Body of pancreas (tissue), 4 donors: ENCODE measurements around the gene ZSCAN20.

Experiments used
- POLR2A ChIP-seq, 3 donors: fragments of 450-650 bp; IDR thresholded peaks; one replicate each; pipeline ENCODE4 v1.6.1; 2016; ENCODE audit warnings: antibody characterized with exemption in 3 of 3, mild to moderate bottlenecking in 2 of 3
- TF ChIP-seq, protein P1 (sequence below), 7 experiments: fragments of 450-650 bp in 4 of 7; fragments of 200-600 bp in 3 of 7; sonication (generic) in 3 of 7; IDR thresholded peaks; one replicate each; pipeline ENCODE4 v1.5.1; 2016 to 2019; ENCODE audit warnings: antibody characterized with exemption in 7 of 7

DNA sequence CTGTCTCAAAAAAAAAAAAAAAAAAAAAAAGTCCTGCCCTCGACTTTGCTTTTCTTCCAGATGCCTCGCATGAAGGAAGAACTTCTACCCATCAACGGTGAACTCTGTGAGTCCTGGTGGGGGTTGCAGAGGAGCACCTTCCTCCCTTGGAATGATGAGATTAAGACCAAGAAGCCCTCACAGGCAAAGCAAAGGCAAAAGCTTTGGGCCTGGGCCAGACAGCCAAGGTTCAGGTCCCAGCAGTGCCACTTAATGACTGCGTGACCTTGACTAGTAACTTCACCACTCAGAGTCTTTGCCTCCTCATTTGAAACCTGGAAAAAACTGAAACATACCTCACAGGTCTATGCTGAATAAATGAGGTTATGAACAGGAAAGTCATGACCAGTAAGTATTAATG lies 55.5 kb downstream of the ZSCAN20 start:
- TF ChIP-seq, protein P1, sequence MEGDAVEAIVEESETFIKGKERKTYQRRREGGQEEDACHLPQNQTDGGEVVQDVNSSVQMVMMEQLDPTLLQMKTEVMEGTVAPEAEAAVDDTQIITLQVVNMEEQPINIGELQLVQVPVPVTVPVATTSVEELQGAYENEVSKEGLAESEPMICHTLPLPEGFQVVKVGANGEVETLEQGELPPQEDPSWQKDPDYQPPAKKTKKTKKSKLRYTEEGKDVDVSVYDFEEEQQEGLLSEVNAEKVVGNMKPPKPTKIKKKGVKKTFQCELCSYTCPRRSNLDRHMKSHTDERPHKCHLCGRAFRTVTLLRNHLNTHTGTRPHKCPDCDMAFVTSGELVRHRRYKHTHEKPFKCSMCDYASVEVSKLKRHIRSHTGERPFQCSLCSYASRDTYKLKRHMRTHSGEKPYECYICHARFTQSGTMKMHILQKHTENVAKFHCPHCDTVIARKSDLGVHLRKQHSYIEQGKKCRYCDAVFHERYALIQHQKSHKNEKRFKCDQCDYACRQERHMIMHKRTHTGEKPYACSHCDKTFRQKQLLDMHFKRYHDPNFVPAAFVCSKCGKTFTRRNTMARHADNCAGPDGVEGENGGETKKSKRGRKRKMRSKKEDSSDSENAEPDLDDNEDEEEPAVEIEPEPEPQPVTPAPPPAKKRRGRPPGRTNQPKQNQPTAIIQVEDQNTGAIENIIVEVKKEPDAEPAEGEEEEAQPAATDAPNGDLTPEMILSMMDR (IDR thresholded peaks at IDR 0.05) = no peak
- TF ChIP-seq POLR2A (IDR thresholded peaks at IDR 0.05) = no peak
